Naive thymus-derived CD8-positive, alpha-beta T cell (primary cell): ENCODE measurements around the gene NUCKS1. TPM values are rescaled to one million over a fixed set of nuclear protein-coding genes. Genes with fewer than 3 reads are reported as not detected.

Experiments
- ATAC-seq, 2 donors: fragments of 150-1000 bp; cut with Tn5 transposase in 1 of 2; sonication (Bioruptor Pico), chemical (Tn5 transposase) in 1 of 2; 1 replicate in 1 of 2; 2 replicates in 1 of 2; pipeline ENCODE4 v1.10.0; 2021; ENCODE audit warnings: mild to moderate bottlenecking in 2 of 2, moderate library complexity in 2 of 2
- POLR2A ChIA-PET: fragments of 350-600 bp; sonication (Branson Sonifier 250); formaldehyde crosslinking; loops from one replicate; lab custom pipeline; 2021; ENCODE audit warnings: antibody characterized with exemption; lab: Charles Lee
- DNase-seq, 10 donors: peaks; one replicate each; pipeline versions ENCODE4 v3.0.0 to v3.0.0-alpha.2; 2020 to 2022
- H3K27ac Mint-ChIP-seq, 10 donors: one replicate each; pipeline ENCODE4 v1.8.0; 2020 to 2022; ENCODE audit warnings: mild to moderate bottlenecking in 10 of 10, mixed read lengths in 10 of 10, moderate library complexity in 4 of 10, inconsistent platforms in 1 of 10
- H3K27me3 Mint-ChIP-seq, 5 donors: one replicate each; pipeline ENCODE4 v1.8.0; 2021 to 2022; ENCODE audit warnings: mixed read lengths in 5 of 5
- H3K36me3 Mint-ChIP-seq, 3 donors: one replicate each; pipeline ENCODE4 v1.8.0; 2020 to 2022; ENCODE audit warnings: mixed read lengths in 3 of 3, mild to moderate bottlenecking in 2 of 3, inconsistent platforms in 1 of 3
- H3K4me1 Mint-ChIP-seq, 4 donors: one replicate each; pipeline ENCODE4 v1.8.0; 2021 to 2022; ENCODE audit warnings: mixed read lengths in 4 of 4
- H3K4me3 Mint-ChIP-seq, 10 donors: one replicate each; pipeline ENCODE4 v1.8.0; 2020 to 2022; ENCODE audit warnings: mild to moderate bottlenecking in 10 of 10, mixed read lengths in 10 of 10, moderate library complexity in 6 of 10, inconsistent platforms in 1 of 10
- H3K9me3 Mint-ChIP-seq, 9 donors: one replicate each; pipeline ENCODE4 v1.8.0; 2020 to 2022; ENCODE audit warnings: mixed read lengths in 9 of 9, mild to moderate bottlenecking in 3 of 9, inconsistent platforms in 1 of 9, moderate library complexity in 1 of 9
- polyA plus RNA-seq, 3 donors: library from polyadenylated mRNA; unstranded; fragments of 300-500 nt; fragmentation: Illumina TruSeq; gene quantifications; one replicate each; pipeline ENCODE4 v1.2.3, GENCODE V29; 2021
- total RNA-seq, 8 experiments: library from RNA in 2 of 8; stranded (reverse) in 2 of 8; gene quantifications; one replicate each; pipeline ENCODE4 v1.2.3 and lab custom pipeline; 2021 to 2026

The NUCKS1 gene
- total and polyA plus RNA-seq, 5 experiments from 2014 or later: 17.3 to 115 (median 26.1) TPM

- Mint-ChIP-seq H3K27ac (peak overlapping the region in 1 of 10 donors; percentile 5), H3K27me3 (no peaks in the 10 kb centered on the region), H3K4me3 (no peak overlapping the region), H3K4me1 (peaks cover 16 to 41% (median 19%) of the 10 kb centered on the region in 4 donors), H3K9me3 (no peaks in the 10 kb centered on the region), H3K36me3 (peaks cover 0 to 39% (median 2%) of the 10 kb centered on the region in 3 donors)
- no peak for DNase-seq
- POLR2A ChIA-PET: no interaction called here
- no peak for ATAC-seq
Observed at GRCh38 chr1:205706601-205707502, 43.1 kb downstream of the NUCKS1 start.

- no peak for ATAC-seq
- H3K9me3 Mint-ChIP-seq: no peaks in the 10 kb centered on the region
- DNase-seq: no peak
- H3K27me3 Mint-ChIP-seq: no peaks in the 10 kb centered on the region
- H3K36me3 Mint-ChIP-seq: peaks cover 0 to 36% (median 0%) of the 10 kb centered on the region in 3 donors
- peaks cover 8 to 30% (median 12%) of the 10 kb centered on the region in 4 donors for H3K4me1 Mint-ChIP-seq
- peak overlapping the region in 1 of 10 donors; percentile 47 for H3K27ac Mint-ChIP-seq
- no peak overlapping the region for H3K4me3 Mint-ChIP-seq
- POLR2A ChIA-PET: interaction anchor here (1.1 kb wide), 1 partner anchor 25 kb away, joined by 3 read pairs; the partner anchor contains the start of gene SLC45A3
Observed at GRCh38 chr1:205704903-205705302, 45.1 kb downstream of the NUCKS1 start.

GRCh38 chr1:205703072-205703471 lies 46.9 kb downstream of the NUCKS1 start:
- Mint-ChIP-seq H3K4me1 (peaks cover 8 to 30% (median 10%) of the 10 kb centered on the region in 4 donors), H3K27ac (peak overlapping the region in 2 of 10 donors; percentile 25 to 59), H3K36me3 (peaks cover 0 to 25% (median 0%) of the 10 kb centered on the region in 3 donors), H3K4me3 (no peak overlapping the region), H3K27me3 (no peaks in the 10 kb centered on the region), H3K9me3 (no peaks in the 10 kb centered on the region)
- POLR2A ChIA-PET: no interaction called here
- DNase-seq: no peak
- ATAC-seq: no peak

DNA sequence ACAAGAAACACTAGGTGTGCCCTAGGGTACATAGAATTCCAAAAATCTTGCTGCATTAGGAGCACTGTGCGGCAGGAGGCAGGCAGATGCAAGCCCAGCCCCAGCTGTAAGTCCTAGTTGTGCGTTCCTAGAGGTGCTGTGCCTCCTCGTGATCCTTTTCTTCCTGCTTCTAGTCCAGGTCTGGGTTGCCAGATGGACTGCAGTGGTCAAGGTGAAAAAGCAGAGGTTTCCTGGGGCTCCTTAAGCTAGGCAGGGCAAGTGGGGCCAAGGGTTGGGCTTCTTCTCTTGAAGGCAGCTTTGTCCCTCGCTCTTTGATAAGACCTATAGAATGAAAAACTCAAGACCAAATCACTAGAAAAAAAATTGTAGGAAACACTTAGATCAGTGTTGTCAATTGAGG lies 48.1 kb downstream of the NUCKS1 start:
- Mint-ChIP-seq H3K9me3 (no peaks in the 10 kb centered on the region), H3K4me1 (peaks cover 7 to 27% (median 9%) of the 10 kb centered on the region in 4 donors), H3K27me3 (peaks cover 0 to 2% (median 0%) of the 10 kb centered on the region in 5 donors), H3K27ac (peak overlapping the region in 1 of 10 donors; percentile 33), H3K4me3 (no peak overlapping the region), H3K36me3 (peaks cover 0 to 23% (median 0%) of the 10 kb centered on the region in 3 donors)
- ATAC-seq: no peak
- POLR2A ChIA-PET: no interaction called here
- no peak for DNase-seq

- ATAC-seq (no peak), DNase-seq (no peak)
- H3K4me1 Mint-ChIP-seq: peaks cover 3 to 22% (median 9%) of the 10 kb centered on the region in 4 donors
- H3K4me3 Mint-ChIP-seq: no peak overlapping the region
- H3K27me3 Mint-ChIP-seq: peaks cover 0 to 3% (median 0%) of the 10 kb centered on the region in 5 donors
- peaks cover 0 to 18% (median 0%) of the 10 kb centered on the region in 3 donors for H3K36me3 Mint-ChIP-seq
- no peak overlapping the region for H3K27ac Mint-ChIP-seq
- POLR2A ChIA-PET: no interaction called here
- H3K9me3 Mint-ChIP-seq: no peaks in the 10 kb centered on the region
Observed at GRCh38 chr1:205701420-205701819, 48.6 kb downstream of the NUCKS1 start.

DNA sequence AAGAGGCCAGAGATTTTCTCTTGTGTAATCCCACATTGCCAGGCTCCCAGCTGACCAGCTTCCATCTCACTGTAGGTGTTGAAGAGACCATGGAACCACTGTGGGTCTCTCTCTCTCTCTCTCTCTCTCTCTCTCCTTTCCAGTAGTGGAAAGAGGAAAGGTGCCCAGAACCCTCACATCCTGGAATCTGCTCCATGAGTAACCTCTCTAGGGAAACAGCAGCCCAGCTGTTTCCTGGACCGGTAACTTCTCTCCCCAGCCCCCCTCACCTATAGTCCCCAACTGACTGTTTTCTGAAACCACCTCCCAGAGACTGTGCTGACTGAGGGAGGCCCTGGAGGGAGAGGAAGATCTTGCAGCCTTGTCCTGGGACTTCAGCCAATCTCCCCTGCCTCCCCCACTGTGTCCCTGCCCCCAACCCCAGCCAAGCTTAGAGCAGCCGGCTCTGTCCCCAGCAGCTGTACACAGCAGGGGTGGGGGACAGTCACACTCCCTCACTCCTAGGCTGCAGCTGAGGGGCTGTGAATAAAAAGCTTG lies 49.0 kb downstream of the NUCKS1 start:
- Mint-ChIP-seq H3K27ac (peak overlapping the region in 1 of 10 donors; percentile 9), H3K27me3 (peaks cover 0 to 3% (median 0%) of the 10 kb centered on the region in 5 donors), H3K36me3 (peaks cover 0 to 17% (median 0%) of the 10 kb centered on the region in 3 donors), H3K9me3 (no peaks in the 10 kb centered on the region), H3K4me1 (peaks cover 3 to 21% (median 9%) of the 10 kb centered on the region in 4 donors), H3K4me3 (peak overlapping the region in 1 of 10 donors; percentile 52)
- ATAC-seq (no peak), DNase-seq (no peak)
- POLR2A ChIA-PET: no interaction called here

GRCh38 chr1:205699416-205699815 lies 50.6 kb downstream of the NUCKS1 start:
- Mint-ChIP-seq H3K27ac (no peak overlapping the region), H3K9me3 (no peaks in the 10 kb centered on the region), H3K4me3 (no peak overlapping the region), H3K4me1 (peaks cover 0 to 12% (median 5%) of the 10 kb centered on the region in 4 donors), H3K27me3 (peaks cover 0 to 4% (median 0%) of the 10 kb centered on the region in 5 donors), H3K36me3 (peaks cover 0 to 9% (median 0%) of the 10 kb centered on the region in 3 donors)
- DNase-seq: no peak
- POLR2A ChIA-PET: no interaction called here
- no peak for ATAC-seq

GRCh38 chr1:205698921-205699320 lies 51.1 kb downstream of the NUCKS1 start:
- H3K9me3 Mint-ChIP-seq: no peaks in the 10 kb centered on the region
- peaks cover 0 to 8% (median 0%) of the 10 kb centered on the region in 3 donors for H3K36me3 Mint-ChIP-seq
- H3K27me3 Mint-ChIP-seq: peaks cover 0 to 4% (median 0%) of the 10 kb centered on the region in 5 donors
- peak overlapping the region in 1 of 10 donors; percentile 25 for H3K4me3 Mint-ChIP-seq
- H3K4me1 Mint-ChIP-seq: peaks cover 0 to 9% (median 4%) of the 10 kb centered on the region in 4 donors
- POLR2A ChIA-PET: no interaction called here
- DNase-seq (no peak), ATAC-seq (no peak)
- H3K27ac Mint-ChIP-seq: no peak overlapping the region

GRCh38 chr1:205693421-205693991 lies 56.5 kb downstream of the NUCKS1 start:
- no peaks in the 10 kb centered on the region for H3K36me3 Mint-ChIP-seq
- POLR2A ChIA-PET: no interaction called here
- DNase-seq (no peak), ATAC-seq (no peak)
- no peaks in the 10 kb centered on the region for H3K9me3 Mint-ChIP-seq
- no peak overlapping the region for H3K4me3 Mint-ChIP-seq
- H3K27me3 Mint-ChIP-seq: peaks cover 6 to 35% (median 17%) of the 10 kb centered on the region in 5 donors
- H3K4me1 Mint-ChIP-seq: peaks cover 3 to 14% (median 7%) of the 10 kb centered on the region in 4 donors
- H3K27ac Mint-ChIP-seq: peak overlapping the region in 2 of 10 donors; percentile 45 to 88

DNA sequence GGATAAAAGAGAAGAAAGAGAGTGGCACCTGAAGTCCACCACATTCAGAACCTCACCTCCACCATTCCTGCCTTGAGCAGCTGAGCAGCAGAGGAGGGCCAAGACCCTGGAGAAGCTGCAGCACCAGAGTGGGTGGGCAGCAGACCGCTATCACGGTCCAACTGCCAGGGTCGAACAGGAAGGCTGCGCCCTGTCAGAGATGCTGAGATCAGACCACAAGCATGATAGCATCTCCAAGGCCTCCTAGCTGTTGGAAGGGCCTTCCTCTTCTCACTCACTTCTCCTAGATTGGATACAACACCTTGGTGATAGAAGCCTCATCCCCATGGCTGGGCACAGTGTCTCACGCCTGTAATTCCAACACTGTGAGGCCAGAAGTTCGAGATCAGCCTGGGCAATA lies 57.6 kb downstream of the NUCKS1 start:
- no peaks in the 10 kb centered on the region for H3K36me3 Mint-ChIP-seq
- H3K27me3 Mint-ChIP-seq: peaks cover 6 to 35% (median 20%) of the 10 kb centered on the region in 5 donors
- no peak for ATAC-seq
- no peak overlapping the region for H3K4me3 Mint-ChIP-seq
- POLR2A ChIA-PET: no interaction called here
- no peak for DNase-seq
- H3K27ac Mint-ChIP-seq: no peak overlapping the region
- H3K4me1 Mint-ChIP-seq: peaks cover 3 to 14% (median 7%) of the 10 kb centered on the region in 4 donors
- no peaks in the 10 kb centered on the region for H3K9me3 Mint-ChIP-seq

DNA sequence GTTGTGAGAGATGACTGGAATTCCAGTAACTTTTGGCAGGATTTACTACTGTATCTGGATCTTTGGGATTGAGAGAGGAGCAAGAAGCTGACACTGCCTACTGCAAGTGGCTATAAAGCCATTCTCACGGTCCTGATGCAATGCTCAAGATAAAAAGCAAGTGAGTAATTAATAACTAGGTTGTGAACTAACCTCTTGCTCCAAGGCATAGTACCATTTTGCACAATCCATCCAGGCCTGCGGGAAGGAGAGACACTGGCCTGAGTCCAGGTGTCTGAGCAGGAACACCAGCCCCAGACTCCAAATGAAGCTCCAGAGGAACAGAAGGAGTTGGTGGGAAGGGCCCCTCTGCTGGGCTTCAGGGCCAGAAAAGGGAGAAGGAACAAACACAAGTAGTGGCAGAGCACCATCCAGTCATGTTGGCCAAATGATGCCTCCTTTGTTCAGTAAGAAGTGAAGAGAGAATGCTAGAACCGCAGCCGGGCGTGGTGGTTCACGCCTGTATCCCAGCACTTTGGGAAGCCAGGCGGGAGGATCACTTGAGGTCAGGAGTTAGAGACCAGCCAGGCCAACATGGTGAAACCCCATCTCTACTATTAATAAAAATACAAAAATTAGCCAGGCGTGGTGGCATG lies 59.7 kb downstream of the NUCKS1 start:
- Mint-ChIP-seq H3K9me3 (no peaks in the 10 kb centered on the region), H3K36me3 (no peaks in the 10 kb centered on the region), H3K4me1 (peaks cover 3 to 14% (median 7%) of the 10 kb centered on the region in 4 donors), H3K27me3 (peaks cover 6 to 35% (median 17%) of the 10 kb centered on the region in 5 donors), H3K27ac (no peak overlapping the region), H3K4me3 (no peak overlapping the region)
- POLR2A ChIA-PET: interaction anchor here (0.7 kb wide), 1 partner anchor 24 kb away, joined by 3 read pairs; no protein-coding TSS in a partner anchor
- DNase-seq: no peak
- no peak for ATAC-seq

GRCh38 chr1:205689479-205689878 lies 60.5 kb downstream of the NUCKS1 start:
- Mint-ChIP-seq H3K9me3 (no peaks in the 10 kb centered on the region), H3K27me3 (peaks cover 6 to 35% (median 17%) of the 10 kb centered on the region in 5 donors), H3K4me1 (peaks cover 3 to 14% (median 7%) of the 10 kb centered on the region in 4 donors), H3K27ac (no peak overlapping the region), H3K36me3 (no peaks in the 10 kb centered on the region), H3K4me3 (no peak overlapping the region)
- DNase-seq (no peak), ATAC-seq (no peak)
- POLR2A ChIA-PET: no interaction called here
